Suppressor macrophage treated with lipopolysaccharide for 1 hour (primary cell): Measurements from ENCODE around the gene PLS1.
"Not testable (repeated sequence)": the region's sequence is repeated elsewhere in the genome, so short reads cannot be mapped to it uniquely, and the experiment has no call there.

ENCODE experiments used
- DNase-seq, 3 donors: peaks; one replicate each; pipeline ENCODE4 v3.0.0-alpha.2; 2020 to 2022

Gene PLS1

GRCh38 chr3:142597906-142598305, 1.7 kb downstream of the PLS1 start:
- DNase-seq, result no peak

- no peak for DNase-seq
These were observed 5.5 kb downstream of the PLS1 start for GRCh38 chr3:142601713-142602112.

GRCh38 chr3:142602619-142603385, 6.6 kb downstream of the PLS1 start:
- DNase-seq, result no peak

GRCh38 chr3:142603386-142603705, 7.2 kb downstream of the PLS1 start:
- not testable (repeated sequence) for DNase-seq

- DNase-seq, result no peak
These were observed 8.7 kb downstream of the PLS1 start for GRCh38 chr3:142604940-142605339.

GRCh38 chr3:142608631-142609030, 12.4 kb downstream of the PLS1 start:
- no peak for DNase-seq

GRCh38 chr3:142609136-142609535, 12.9 kb downstream of the PLS1 start:
- DNase-seq, result no peak

GRCh38 chr3:142611206-142611605, 15.0 kb downstream of the PLS1 start:
- DNase-seq, result no peak

GRCh38 chr3:142613491-142613890, 17.3 kb downstream of the PLS1 start:
- no peak for DNase-seq

GRCh38 chr3:142614059-142614626, 17.9 kb downstream of the PLS1 start:
- DNase-seq, result no peak

- no peak for DNase-seq
These were observed 19.0 kb downstream of the PLS1 start for GRCh38 chr3:142615171-142615570.

- DNase-seq, result no peak
These were observed 22.8 kb downstream of the PLS1 start for GRCh38 chr3:142618917-142619461.

GRCh38 chr3:142622405-142622804, 26.2 kb downstream of the PLS1 start:
- no peak for DNase-seq

- DNase-seq, result no peak
These were observed 27.0 kb downstream of the PLS1 start for GRCh38 chr3:142623194-142623593.

GRCh38 chr3:142624341-142625152, 28.4 kb downstream of the PLS1 start:
- no peak for DNase-seq

- DNase-seq, result no peak
These were observed 28.9 kb downstream of the PLS1 start for GRCh38 chr3:142625153-142625440.

GRCh38 chr3:142626971-142627370, 30.8 kb downstream of the PLS1 start:
- DNase-seq, result peak in 1 of 3 donors; percentile 20

GRCh38 chr3:142628801-142629200, 32.6 kb downstream of the PLS1 start:
- DNase-seq, result peak; percentile 56 to 77 (median 71)

GRCh38 chr3:142633073-142633472, 36.9 kb downstream of the PLS1 start:
- no peak for DNase-seq

- DNase-seq, result no peak
These were observed 39.9 kb downstream of the PLS1 start for GRCh38 chr3:142636050-142636449.

GRCh38 chr3:142636664-142637063, 40.5 kb downstream of the PLS1 start:
- no peak for DNase-seq

GRCh38 chr3:142638291-142638690, 42.1 kb downstream of the PLS1 start:
- no peak for DNase-seq

- no peak for DNase-seq
These were observed 45.3 kb downstream of the PLS1 start for GRCh38 chr3:142641504-142641903.

GRCh38 chr3:142642956-142643355, 46.8 kb downstream of the PLS1 start:
- DNase-seq, result no peak
